Tibial nerve (tissue), 4 donors: Measurements from ENCODE around the gene OLFM3. TPM values are rescaled to one million over a fixed set of nuclear protein-coding genes. Genes with fewer than 3 reads are reported as not detected.

ENCODE experiments used
- DNase-seq, 2 donors: peaks; one replicate each; pipeline ENCODE4 v3.0.0-alpha.2; 2019; ENCODE audit warnings: low spot score in 2 of 2
- H3K27ac ChIP-seq, 4 donors: fragments of 200-600 bp; sonication (generic) in 3 of 4; one replicate each; pipeline ENCODE4 v1.5.1; 2017 to 2019; ENCODE audit warnings: mild to moderate bottlenecking in 1 of 4
- H3K27me3 ChIP-seq, 2 donors: fragments of 200-600 bp; sonication (generic) in 1 of 2; one replicate each; pipeline versions ENCODE4 v1.5.1 to v1.6.0; 2017 to 2019
- H3K36me3 ChIP-seq, 3 donors: fragments of 200-600 bp; sonication (generic); one replicate each; pipeline ENCODE4 v1.5.1; 2018 to 2019
- H3K4me1 ChIP-seq, 4 donors: fragments of 200-600 bp; sonication (generic) in 3 of 4; one replicate each; pipeline ENCODE4 v1.5.1; 2017 to 2019
- H3K4me3 ChIP-seq, 4 donors: fragments of 200-600 bp; sonication (generic) in 3 of 4; one replicate each; pipeline ENCODE4 v1.5.1; 2017 to 2019; ENCODE audit warnings: mild to moderate bottlenecking in 1 of 4, moderate library complexity in 1 of 4
- H3K9me3 ChIP-seq, 4 donors: fragments of 200-600 bp; sonication (generic) in 3 of 4; one replicate each; pipeline ENCODE4 v1.5.1; 2017 to 2019
- EP300 ChIP-seq, 2 donors: sonication (generic); formaldehyde crosslinking; IDR thresholded peaks; one replicate each; pipeline ENCODE4 v1.6.1; 2017; ENCODE audit warnings: antibody characterized with exemption in 2 of 2, mild to moderate bottlenecking in 1 of 2
- POLR2A ChIP-seq, 2 donors: fragments of 450-650 bp; IDR thresholded peaks; one replicate each; pipeline ENCODE4 v1.6.1; 2017; ENCODE audit warnings: antibody characterized with exemption in 2 of 2, mild to moderate bottlenecking in 2 of 2, moderate library complexity in 2 of 2
- WGBS, 2 donors: methylation state at CpG; one replicate each; pipeline ENCODE4 v1.1.5; 2018; 5-methylcytosine and 5-hydroxymethylcytosine counted together
- total RNA-seq, 4 donors: library from RNA; depleted of rRNA; stranded (reverse); fragments of >200 nt; gene quantifications; one replicate each; pipeline ENCODE4 v1.1.0, GENCODE V29; 2016
- TF ChIP-seq, protein P1 (sequence below), 5 experiments: fragments of 200-600 bp in 3 of 5; fragments of 450-650 bp in 2 of 5; sonication (generic) in 3 of 5; IDR thresholded peaks; one replicate each; pipeline ENCODE4 v1.5.1; 2016 to 2019; ENCODE audit warnings: antibody characterized with exemption in 5 of 5, mild to moderate bottlenecking in 3 of 5, moderate library complexity in 2 of 5

Gene OLFM3
- not detected for total RNA-seq

DNA sequence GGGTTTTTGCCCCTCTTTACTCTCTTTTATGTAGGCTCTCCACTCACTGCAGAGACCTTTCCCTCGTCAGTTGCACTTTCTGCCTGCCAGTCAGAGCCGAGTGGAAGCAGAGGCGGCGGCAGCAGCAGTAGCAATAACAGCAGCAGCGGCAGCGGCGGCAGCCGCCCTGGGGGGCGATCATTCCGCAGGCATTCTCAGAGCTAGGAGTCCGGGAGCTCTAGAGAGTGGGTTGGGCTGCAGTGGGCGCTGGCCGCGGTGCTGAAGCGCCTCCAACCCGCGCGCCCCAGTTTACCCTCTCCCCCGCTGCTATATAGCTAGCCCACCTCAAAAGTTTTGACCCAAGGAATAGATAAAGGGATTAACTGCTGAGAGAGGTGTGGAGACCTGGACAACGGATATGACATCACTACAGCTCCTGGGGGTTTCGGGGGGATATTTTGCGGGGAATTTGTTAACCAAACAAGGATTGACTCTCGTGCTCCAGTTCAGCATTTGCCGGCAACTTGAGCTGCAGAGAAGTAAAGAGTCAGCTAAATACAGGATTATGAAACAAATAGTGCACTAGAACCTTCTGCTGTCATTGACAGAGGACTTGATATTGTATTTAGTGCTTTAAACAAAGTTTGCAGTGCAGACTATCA lies at the start of gene OLFM3:
OLFM3 (minus strand) TSS at position 102 of the 641 bp plus-strand sequence.
- TF ChIP-seq, protein P1, sequence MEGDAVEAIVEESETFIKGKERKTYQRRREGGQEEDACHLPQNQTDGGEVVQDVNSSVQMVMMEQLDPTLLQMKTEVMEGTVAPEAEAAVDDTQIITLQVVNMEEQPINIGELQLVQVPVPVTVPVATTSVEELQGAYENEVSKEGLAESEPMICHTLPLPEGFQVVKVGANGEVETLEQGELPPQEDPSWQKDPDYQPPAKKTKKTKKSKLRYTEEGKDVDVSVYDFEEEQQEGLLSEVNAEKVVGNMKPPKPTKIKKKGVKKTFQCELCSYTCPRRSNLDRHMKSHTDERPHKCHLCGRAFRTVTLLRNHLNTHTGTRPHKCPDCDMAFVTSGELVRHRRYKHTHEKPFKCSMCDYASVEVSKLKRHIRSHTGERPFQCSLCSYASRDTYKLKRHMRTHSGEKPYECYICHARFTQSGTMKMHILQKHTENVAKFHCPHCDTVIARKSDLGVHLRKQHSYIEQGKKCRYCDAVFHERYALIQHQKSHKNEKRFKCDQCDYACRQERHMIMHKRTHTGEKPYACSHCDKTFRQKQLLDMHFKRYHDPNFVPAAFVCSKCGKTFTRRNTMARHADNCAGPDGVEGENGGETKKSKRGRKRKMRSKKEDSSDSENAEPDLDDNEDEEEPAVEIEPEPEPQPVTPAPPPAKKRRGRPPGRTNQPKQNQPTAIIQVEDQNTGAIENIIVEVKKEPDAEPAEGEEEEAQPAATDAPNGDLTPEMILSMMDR (IDR thresholded peaks at IDR 0.05): no peak
- TF ChIP-seq EP300 (IDR thresholded peaks at IDR 0.05) (no peak), POLR2A (IDR thresholded peaks at IDR 0.05) (no peak)
- Histone ChIP-seq H3K4me3 (no peak within 1 kb of the TSS), H3K27ac (no peak within 1 kb of the TSS), H3K27me3 (peaks cover 0 to 13% of the 10 kb centered on the region in 2 donors), H3K4me1 (peaks cover 0 to 10% (median 0%) of the 10 kb centered on the region in 4 donors), H3K9me3 (no peaks in the 10 kb centered on the region), H3K36me3 (no peaks in the 10 kb centered on the region)
- DNase-seq: no peak
- 6 to 7% methylated on average over 24 of the region's 24 CpGs for WGBS, 2 donors

- TF ChIP-seq EP300 (IDR thresholded peaks at IDR 0.05): no peak
- TF ChIP-seq, protein P1 (IDR thresholded peaks at IDR 0.05): no peak
- TF ChIP-seq POLR2A (IDR thresholded peaks at IDR 0.05): no peak
- no peaks in the 10 kb centered on the region for H3K36me3 ChIP-seq
- no peak overlapping the region for H3K4me3 ChIP-seq
- no peaks in the 10 kb centered on the region for H3K27me3 ChIP-seq
- no peak overlapping the region for H3K27ac ChIP-seq
- H3K9me3 ChIP-seq: no peaks in the 10 kb centered on the region
- H3K4me1 ChIP-seq: no peaks in the 10 kb centered on the region
- no peak for DNase-seq
- 82 to 92% methylated on average over 2 of the region's 2 CpGs for WGBS, 2 donors
Measured at GRCh38 chr1:102045752-102046151, 49.0 kb upstream of the OLFM3 start.

DNA sequence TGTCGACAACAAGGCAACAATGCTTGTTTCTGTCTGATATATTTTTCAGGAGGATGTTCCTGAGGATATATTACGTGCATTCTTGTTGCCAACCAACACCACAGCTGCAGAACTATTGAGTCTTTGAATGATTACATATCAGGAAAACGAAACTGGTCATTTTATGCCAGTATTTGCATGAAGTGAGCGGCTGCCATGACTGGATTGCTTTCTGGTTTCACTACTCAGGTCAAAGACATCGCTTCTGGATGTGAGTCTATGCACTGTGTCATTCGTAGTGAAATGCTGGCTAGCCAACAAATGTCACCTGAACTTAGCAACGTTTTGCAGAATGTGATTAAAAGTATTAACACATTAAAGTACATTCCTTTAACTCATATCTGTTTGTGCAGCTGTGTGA lies 35.8 kb upstream of the OLFM3 start:
- Histone ChIP-seq H3K27ac (no peak overlapping the region), H3K4me3 (no peak overlapping the region), H3K36me3 (no peaks in the 10 kb centered on the region), H3K4me1 (no peaks in the 10 kb centered on the region), H3K9me3 (no peaks in the 10 kb centered on the region), H3K27me3 (peaks cover 0 to 2% of the 10 kb centered on the region in 2 donors)
- WGBS, 2 donors: 80 to 81% methylated on average over 7 of the region's 7 CpGs
- no peak for DNase-seq
- TF ChIP-seq POLR2A (IDR thresholded peaks at IDR 0.05): no peak
- TF ChIP-seq, protein P1 (IDR thresholded peaks at IDR 0.05): no peak
- no peak for TF ChIP-seq EP300 (IDR thresholded peaks at IDR 0.05)

DNA sequence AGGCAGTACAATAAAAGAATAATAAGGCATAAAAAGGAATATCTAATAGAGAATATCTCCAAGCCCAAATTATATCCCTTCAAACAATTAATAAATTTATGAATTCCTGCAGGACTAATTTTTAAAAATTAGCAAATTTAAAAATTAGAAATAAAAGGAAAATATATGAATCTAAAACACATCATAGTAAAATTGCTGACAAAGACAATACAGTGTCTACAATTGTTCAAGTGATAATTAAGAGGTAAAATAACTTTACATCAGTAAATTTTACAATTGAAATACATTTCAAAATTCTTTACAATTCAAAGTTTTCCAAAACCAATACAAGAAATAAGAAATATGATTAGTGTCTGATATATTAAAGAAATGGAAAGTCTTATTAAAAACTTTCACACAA lies 22.8 kb upstream of the OLFM3 start:
- Histone ChIP-seq H3K27me3 (no peaks in the 10 kb centered on the region), H3K27ac (no peak overlapping the region), H3K4me1 (no peaks in the 10 kb centered on the region), H3K9me3 (peaks cover 0 to 11% (median 0%) of the 10 kb centered on the region in 4 donors), H3K36me3 (no peaks in the 10 kb centered on the region), H3K4me3 (no peak overlapping the region)
- DNase-seq: no peak
- no peak for TF ChIP-seq EP300 (IDR thresholded peaks at IDR 0.05)
- TF ChIP-seq, protein P1 (IDR thresholded peaks at IDR 0.05): no peak
- no peak for TF ChIP-seq POLR2A (IDR thresholded peaks at IDR 0.05)

DNA sequence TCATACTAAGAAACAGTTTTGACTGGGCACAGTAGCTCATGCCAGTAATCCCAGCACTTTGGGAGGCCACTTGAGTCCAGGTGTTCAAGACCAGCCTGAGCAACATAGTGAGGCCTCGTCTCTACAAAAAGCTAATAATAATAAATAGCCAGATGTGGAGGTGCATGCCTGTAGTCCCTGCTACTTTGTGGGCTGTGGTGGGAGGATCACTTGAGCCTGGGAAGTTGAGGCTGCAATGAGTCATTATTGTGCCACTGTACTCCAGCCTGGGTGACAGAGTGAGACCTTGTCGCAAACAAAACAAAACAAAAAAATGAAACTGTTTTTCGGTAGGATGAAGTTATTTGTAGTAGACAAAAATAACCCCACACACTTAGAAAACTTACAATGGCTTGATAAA lies 19.0 kb upstream of the OLFM3 start:
- TF ChIP-seq POLR2A (IDR thresholded peaks at IDR 0.05): no peak
- no peak for TF ChIP-seq EP300 (IDR thresholded peaks at IDR 0.05)
- TF ChIP-seq, protein P1 (IDR thresholded peaks at IDR 0.05): no peak
- WGBS, 2 donors: 81% methylated on average over 3 of the region's 3 CpGs
- no peaks in the 10 kb centered on the region for H3K9me3 ChIP-seq
- H3K36me3 ChIP-seq: no peaks in the 10 kb centered on the region
- no peak overlapping the region for H3K4me3 ChIP-seq
- DNase-seq: no peak
- H3K4me1 ChIP-seq: no peaks in the 10 kb centered on the region
- no peaks in the 10 kb centered on the region for H3K27me3 ChIP-seq
- no peak overlapping the region for H3K27ac ChIP-seq
